HEK293 (cell line): Measurements from ENCODE around the gene PKD2L1.

Experiments used
- CTCF ChIA-PET: fragments of 350-600 bp; formaldehyde crosslinking; extraction: SDS; loops from one replicate; lab custom pipeline; 2021; ENCODE audit warnings: antibody characterized with exemption; lab: Yijun Ruan, JAX
- POLR2A ChIA-PET: fragments of 300-600 bp; formaldehyde crosslinking; extraction: SDS; loops from one replicate; lab custom pipeline; 2020; ENCODE audit warnings: antibody characterized with exemption, inconsistent platforms; lab: Yijun Ruan, JAX
- H3K27ac ChIP-seq: fragments of 200-500 bp; sonication (Bioruptor generic); 2 replicates; pipeline ENCODE4 v1.5.1; 2014; ENCODE audit warnings: low read depth, low read length, control low read depth, inconsistent platforms; ENCODE audit errors: extremely low read depth
- H3K36me3 ChIP-seq, 2 experiments: fragments of 200-500 bp in 1 of 2; sonication (Bioruptor generic) in 1 of 2; 1 replicate in 1 of 2; 2 replicates in 1 of 2; pipeline ENCODE4 v1.5.1; 2014 to 2017; ENCODE audit warnings: inconsistent platforms in 2 of 2, low read length in 2 of 2; ENCODE audit not compliant: control insufficient read depth in 2 of 2, insufficient read depth in 1 of 2
- H3K4me1 ChIP-seq: fragments of 200-500 bp; sonication (Bioruptor generic); 2 replicates; pipeline ENCODE4 v1.5.1; 2014; ENCODE audit warnings: mild to moderate bottlenecking, low read length, inconsistent platforms; ENCODE audit not compliant: control insufficient read depth, insufficient read depth
- H3K4me3 ChIP-seq: 2 replicates; pipeline ENCODE4 v1.5.1; 2011; ENCODE audit warnings: low read depth, mild to moderate bottlenecking, control low read depth, low read length, moderate library complexity
- H3K9me3 ChIP-seq: fragments of 200-500 bp; sonication (Bioruptor generic); 2 replicates; pipeline ENCODE4 v1.5.1; 2014; ENCODE audit warnings: low read depth, low read length, inconsistent platforms; ENCODE audit not compliant: control insufficient read depth, insufficient read depth
- PRDM1 ChIP-seq: fragments of 450-650 bp; formaldehyde crosslinking; IDR thresholded peaks from 2 replicates; pipeline ENCODE4; 2016; ENCODE audit warnings: missing biosample characterization, missing genetic modification characterization
- SCRT2 ChIP-seq: fragments of 450-650 bp; formaldehyde crosslinking; IDR thresholded peaks from 2 replicates; pipeline ENCODE4 v1.5.1; 2016; ENCODE audit warnings: missing biosample characterization, missing genetic modification characterization
- ZBTB10 ChIP-seq: fragments of 450-650 bp; formaldehyde crosslinking; IDR thresholded peaks from 2 replicates; pipeline ENCODE4 v1.5.1; 2016; ENCODE audit warnings: missing biosample characterization, missing genetic modification characterization
- ZBTB44 ChIP-seq: fragments of 450-650 bp; IDR thresholded peaks from 2 replicates; pipeline ENCODE4 v1.5.1; 2018; ENCODE audit warnings: missing biosample characterization, mild to moderate bottlenecking, missing genetic modification characterization
- ZNF184 ChIP-seq: fragments of 450-650 bp; IDR thresholded peaks from 2 replicates; pipeline ENCODE4 v1.5.1; 2018; ENCODE audit warnings: missing biosample characterization, mild to moderate bottlenecking, missing genetic modification characterization

PKD2L1 gene

GRCh38 chr10:100239851-100240250, 90.2 kb downstream of the PKD2L1 start:
- Histone ChIP-seq H3K27ac (no peak overlapping the region), H3K4me3 (no peak overlapping the region), H3K4me1 (no peaks in the 10 kb centered on the region), H3K9me3 (no peaks in the 10 kb centered on the region), H3K36me3 (peaks cover 49 to 87% of the 10 kb centered on the region in 2 experiments)
- CTCF ChIA-PET: interaction anchor here (0.6 to 1.0 kb wide), 2 partner anchors 15 to 214 kb away, joined by 6 to 7 read pairs; no protein-coding TSS in a partner anchor
- POLR2A ChIA-PET: no interaction called here
- peak; percentile 8; the same call in 1 of the 2 replicates for TF ChIP-seq PRDM1
- no peak for TF ChIP-seq ZBTB44 (tag by site-specific recombination)

GRCh38 chr10:100238429-100238828, 91.6 kb downstream of the PKD2L1 start:
- H3K4me3 ChIP-seq: no peak overlapping the region
- no peaks in the 10 kb centered on the region for H3K4me1 ChIP-seq
- CTCF ChIA-PET: interaction anchor here (0.7 to 0.9 kb wide), 3 partner anchors 75 to 1588 kb away, joined by 3 to 5 read pairs (median 4); no protein-coding TSS in a partner anchor
- peaks cover 45 to 86% of the 10 kb centered on the region in 2 experiments for H3K36me3 ChIP-seq
- H3K27ac ChIP-seq: no peak overlapping the region
- TF ChIP-seq ZNF184 (tag by site-specific recombination): no peak
- no peak for TF ChIP-seq SCRT2
- no peak for TF ChIP-seq ZBTB10 (tag by site-specific recombination)
- POLR2A ChIA-PET: no interaction called here
- H3K9me3 ChIP-seq: no peaks in the 10 kb centered on the region
